SK-N-MC (cell line): ENCODE results near the gene IRF4.

ENCODE experiments used
- DNase-seq: peaks from one replicate; pipeline ENCODE4 v3.0.0-alpha.2; 2011; ENCODE audit warnings: low read depth, low spot score
- H3K27ac ChIP-seq: fragments of 200-600 bp; sonication (generic); 2 replicates; pipeline ENCODE4 v1.5.1; 2016; ENCODE audit warnings: mixed run types
- H3K36me3 ChIP-seq: fragments of 200-600 bp; sonication (generic); 2 replicates; pipeline ENCODE4 v1.6.1; 2017; ENCODE audit warnings: antibody characterized with exemption, low read length, mixed read lengths; ENCODE audit not compliant: insufficient read depth
- H3K4me3 ChIP-seq: fragments of 200-600 bp; sonication (generic); 2 replicates; pipeline ENCODE4 v1.5.1; 2016
- H3K9ac ChIP-seq: fragments of 200-600 bp; sonication (generic); 2 replicates; pipeline ENCODE4 v1.8.0; 2017; ENCODE audit warnings: mixed run types, mixed read lengths; ENCODE audit not compliant: insufficient read length
- H3K9me3 ChIP-seq: fragments of 200-600 bp; sonication (generic); 2 replicates; pipeline ENCODE4 v1.6.1; 2017; ENCODE audit warnings: low read depth, mild to moderate bottlenecking, antibody characterized with exemption, low read length, moderate library complexity, mixed read lengths
- EZH2 ChIP-seq: fragments of 200-600 bp; sonication (generic); IDR thresholded peaks from one replicate; pipeline ENCODE4 v1.6.1; 2017; ENCODE audit warnings: antibody characterized with exemption
- FOXP2 ChIP-seq: optimal IDR thresholded peaks from 2 replicates; pipeline ENCODE3; 2011; ENCODE audit warnings: mild to moderate bottlenecking, moderate library complexity; ENCODE audit not compliant: insufficient read depth; ENCODE audit errors: extremely low read length, control extremely low read depth
- POLR2AphosphoS5 ChIP-seq: IDR thresholded peaks from 2 replicates; pipeline ENCODE4 v1.6.1; 2012; ENCODE audit warnings: mild to moderate bottlenecking, low read depth, low read length, borderline replicate concordance

IRF4 gene

GRCh38 chr6:438634-439170 lies 47.1 kb downstream of the IRF4 start:
- Histone ChIP-seq H3K36me3 (no peaks in the 10 kb centered on the region), H3K9ac (no peak overlapping the region), H3K27ac (no peak overlapping the region), H3K4me3 (no peak overlapping the region), H3K9me3 (no peaks in the 10 kb centered on the region)
- no peak for TF ChIP-seq FOXP2
- DNase-seq, result no peak

GRCh38 chr6:439641-440167 lies 48.2 kb downstream of the IRF4 start:
- no peak overlapping the region for H3K27ac ChIP-seq
- TF ChIP-seq FOXP2 (no peak), EZH2 (no peak), POLR2AphosphoS5 (no peak)
- no peak for DNase-seq
- no peak overlapping the region for H3K4me3 ChIP-seq
- no peaks in the 10 kb centered on the region for H3K9me3 ChIP-seq
- H3K9ac ChIP-seq, result no peak overlapping the region
- H3K36me3 ChIP-seq, result no peaks in the 10 kb centered on the region

GRCh38 chr6:441126-441920 lies 49.8 kb downstream of the IRF4 start:
- H3K27ac ChIP-seq, result no peak overlapping the region
- no peak overlapping the region for H3K4me3 ChIP-seq
- H3K9ac ChIP-seq, result no peak overlapping the region
- no peak for DNase-seq
- H3K36me3 ChIP-seq, result no peaks in the 10 kb centered on the region
- H3K9me3 ChIP-seq, result no peaks in the 10 kb centered on the region
- TF ChIP-seq FOXP2, result no peak
- TF ChIP-seq EZH2, result no peak
- TF ChIP-seq POLR2AphosphoS5, result no peak

GRCh38 chr6:443621-444159 lies 52.1 kb downstream of the IRF4 start:
- H3K9ac ChIP-seq, result no peak overlapping the region

GRCh38 chr6:444653-445275 lies 53.2 kb downstream of the IRF4 start:
- no peak for DNase-seq
- no peak overlapping the region for H3K4me3 ChIP-seq
- no peak overlapping the region for H3K27ac ChIP-seq
- H3K36me3 ChIP-seq, result no peaks in the 10 kb centered on the region
- no peaks in the 10 kb centered on the region for H3K9me3 ChIP-seq
- H3K9ac ChIP-seq, result no peak overlapping the region
- TF ChIP-seq POLR2AphosphoS5, result no peak
- no peak for TF ChIP-seq FOXP2
- TF ChIP-seq EZH2, result no peak

More at GRCh38 chr6:443621-444159, 52.1 kb downstream of the IRF4 start:
- TF ChIP-seq FOXP2 (no peak), EZH2 (no peak), POLR2AphosphoS5 (no peak)
- no peaks in the 10 kb centered on the region for H3K9me3 ChIP-seq
- DNase-seq, result no peak
- no peaks in the 10 kb centered on the region for H3K36me3 ChIP-seq
- no peak overlapping the region for H3K27ac ChIP-seq
- H3K4me3 ChIP-seq, result no peak overlapping the region

- H3K9ac ChIP-seq, result no peak overlapping the region
- no peak for DNase-seq
- H3K36me3 ChIP-seq, result no peaks in the 10 kb centered on the region
- H3K9me3 ChIP-seq, result no peaks in the 10 kb centered on the region
- no peak overlapping the region for H3K27ac ChIP-seq
- H3K4me3 ChIP-seq, result no peak overlapping the region
- no peak for TF ChIP-seq EZH2
- TF ChIP-seq FOXP2, result no peak
- TF ChIP-seq POLR2AphosphoS5, result no peak
These were observed 54.2 kb downstream of the IRF4 start for GRCh38 chr6:445571-446417.

GRCh38 chr6:446418-447366 lies 55.1 kb downstream of the IRF4 start:
- H3K36me3 ChIP-seq, result no peaks in the 10 kb centered on the region
- TF ChIP-seq FOXP2 (no peak), POLR2AphosphoS5 (no peak), EZH2 (no peak)
- no peak overlapping the region for H3K27ac ChIP-seq
- no peak overlapping the region for H3K9ac ChIP-seq
- no peak overlapping the region for H3K4me3 ChIP-seq
- no peaks in the 10 kb centered on the region for H3K9me3 ChIP-seq
- DNase-seq, result no peak
